HG03571 (cell line): Measurements from ENCODE around the gene GOLGA8H.
"Not testable (repeated sequence)": the region's sequence is repeated elsewhere in the genome, so short reads cannot be mapped to it uniquely, and the experiment has no call there.

Experiments
- ATAC-seq: cut with Tn5 transposase; IDR thresholded peaks from one replicate; pipeline ENCODE4 v1.9.1; 2021; ENCODE audit not compliant: unreplicated experiment

The GOLGA8H gene

GRCh38 chr15:30603796-30604195 is at the start of gene GOLGA8H:
GOLGA8H (plus strand) TSS chr15:30604028; CDS start chr15:30604126, 98 bp downstream.
- ATAC-seq, result not testable (repeated sequence)

GRCh38 chr15:30566949-30567348 is 36.9 kb upstream of the GOLGA8H start:
- ATAC-seq, result not testable (repeated sequence)

GRCh38 chr15:30573012-30573491 is 30.8 kb upstream of the GOLGA8H start:
- ATAC-seq, result not testable (repeated sequence)

GRCh38 chr15:30579394-30579970 is 24.3 kb upstream of the GOLGA8H start:
- ATAC-seq, result not testable (repeated sequence)

- not testable (repeated sequence) for ATAC-seq
Measured at GRCh38 chr15:30580716-30581115, 23.1 kb upstream of the GOLGA8H start.

GRCh38 chr15:30598953-30599352 is 4.9 kb upstream of the GOLGA8H start:
- ATAC-seq, result not testable (repeated sequence)

GRCh38 chr15:30612271-30612670 is 8.4 kb downstream of the GOLGA8H start:
- ATAC-seq, result not testable (repeated sequence)

- not testable (repeated sequence) for ATAC-seq
Measured at GRCh38 chr15:30621342-30621741, 17.5 kb downstream of the GOLGA8H start.

GRCh38 chr15:30625436-30626193 is 21.8 kb downstream of the GOLGA8H start, which contains the start of gene ARHGAP11B:
ARHGAP11B (plus strand) TSS chr15:30626128.
- ATAC-seq, result peak; percentile 80

- not testable (repeated sequence) for ATAC-seq
Measured at GRCh38 chr15:30626194-30626565, 22.4 kb downstream of the GOLGA8H start.

GRCh38 chr15:30626632-30627031 is 22.8 kb downstream of the GOLGA8H start:
- ATAC-seq, result not testable (repeated sequence)

GRCh38 chr15:30650012-30650929 is 46.4 kb downstream of the GOLGA8H start:
- ATAC-seq, result no peak

- ATAC-seq, result not testable (repeated sequence)
Measured at GRCh38 chr15:30661154-30661553, 57.3 kb downstream of the GOLGA8H start.
